Measurements from ENCODE around the gene MTOR.
"Not testable (repeated sequence)": the region's sequence is repeated elsewhere in the genome, so short reads cannot be mapped to it uniquely, and the experiment has no call there.

MTOR gene

GRCh38 chr1:11144570-11145256, 117.6 kb downstream of the MTOR start:
- no peak for DNase-seq

- DNase-seq = no peak
These were observed 118.4 kb downstream of the MTOR start for GRCh38 chr1:11143907-11144306.

DNA sequence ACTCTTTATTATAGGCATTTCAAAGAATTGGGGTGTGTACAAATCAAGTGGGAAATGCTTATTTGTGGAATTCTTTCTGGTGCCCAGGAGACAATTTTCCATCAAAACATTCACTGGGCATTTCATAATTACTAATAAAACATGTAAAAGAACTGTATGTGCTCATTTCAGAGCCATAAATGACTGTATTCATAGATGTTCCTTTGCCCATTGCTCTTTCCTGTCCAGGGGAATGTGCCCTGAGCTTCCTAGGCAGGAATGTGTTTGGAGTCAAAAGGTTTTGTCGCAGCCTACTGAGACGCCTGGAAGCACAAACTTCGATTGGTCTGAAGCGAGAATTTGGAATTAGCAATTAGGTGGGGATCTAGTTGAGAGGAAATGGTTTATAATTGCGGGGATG, 119.0 kb downstream of the MTOR start:
- DNase-seq = no peak

GRCh38 chr1:11142618-11143391, 119.5 kb downstream of the MTOR start:
- DNase-seq = no peak

DNA sequence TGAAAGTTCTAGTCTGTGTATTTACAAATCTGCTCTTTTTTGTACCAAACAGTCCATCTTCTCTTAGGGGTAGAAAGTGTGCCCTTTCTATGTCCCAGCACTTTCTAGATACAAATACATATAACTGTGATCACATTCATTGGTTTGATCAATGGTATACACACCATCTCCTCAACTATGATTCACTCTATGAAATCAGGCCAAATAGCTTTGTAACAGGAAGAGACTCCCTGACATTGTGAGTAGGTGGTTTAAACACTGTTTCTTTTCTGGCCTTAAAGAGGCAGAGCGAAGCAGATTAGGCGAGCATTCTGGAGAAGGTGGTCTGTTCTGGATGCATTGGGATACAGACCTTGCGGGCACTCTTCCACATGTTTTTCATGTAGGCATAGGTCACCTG, 123.4 kb downstream of the MTOR start:
- no peak for DNase-seq

- DNase-seq = no peak
These were observed 124.3 kb downstream of the MTOR start for GRCh38 chr1:11138029-11138428.

- DNase-seq = no peak
These were observed 127.5 kb downstream of the MTOR start for GRCh38 chr1:11134898-11135266.

DNA sequence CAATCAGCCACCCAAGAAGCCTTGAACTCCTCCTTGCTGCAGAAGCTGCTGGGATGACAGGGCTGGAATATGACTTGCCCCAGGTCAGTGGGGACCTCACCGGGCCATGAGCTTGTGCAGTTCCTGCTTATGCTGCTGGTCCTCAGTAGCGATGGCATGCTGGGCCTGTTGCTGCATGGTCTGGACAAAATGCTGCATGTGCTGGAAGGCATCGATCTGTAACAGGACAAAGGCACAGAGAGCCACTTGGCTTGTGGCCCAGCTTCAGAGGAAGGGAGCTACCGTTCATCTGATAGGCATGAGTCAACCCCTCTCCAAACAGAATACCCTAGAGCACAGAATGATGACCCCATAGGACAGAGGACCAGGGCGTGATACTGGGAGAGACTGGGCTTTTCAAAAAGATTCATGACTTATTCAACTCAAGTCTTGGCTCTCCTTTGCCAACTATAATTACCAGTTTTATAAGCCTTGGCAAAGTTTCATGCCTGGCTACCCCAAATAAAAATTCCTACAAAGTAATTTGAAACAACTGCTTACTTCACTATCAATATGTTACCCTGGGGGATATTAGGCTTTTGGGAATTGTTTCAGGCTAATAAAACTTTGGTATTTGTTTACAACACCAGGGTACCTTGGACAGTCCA, 128.0 kb downstream of the MTOR start:
- no peak for DNase-seq

GRCh38 chr1:11132563-11133293, 129.6 kb downstream of the MTOR start:
- DNase-seq = no peak

DNA sequence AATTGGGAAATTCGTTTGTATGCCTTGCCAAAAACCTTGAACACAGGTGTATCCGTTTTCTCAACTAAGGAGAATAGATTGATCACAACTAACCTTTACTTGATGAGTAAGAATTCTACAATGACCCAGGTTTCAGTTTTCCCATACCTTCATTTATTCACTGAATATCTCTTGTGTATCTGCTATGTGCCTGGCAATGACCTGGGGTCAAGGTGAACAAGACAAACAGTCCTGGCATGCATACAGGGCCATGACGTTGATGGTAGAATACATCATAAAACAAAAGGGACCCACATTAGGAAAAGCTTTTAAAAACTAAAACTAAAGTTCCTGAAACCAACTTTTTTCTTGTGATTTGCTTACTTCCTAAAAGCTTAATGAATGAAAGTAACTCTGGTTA, 130.5 kb downstream of the MTOR start:
- no peak for DNase-seq

DNA sequence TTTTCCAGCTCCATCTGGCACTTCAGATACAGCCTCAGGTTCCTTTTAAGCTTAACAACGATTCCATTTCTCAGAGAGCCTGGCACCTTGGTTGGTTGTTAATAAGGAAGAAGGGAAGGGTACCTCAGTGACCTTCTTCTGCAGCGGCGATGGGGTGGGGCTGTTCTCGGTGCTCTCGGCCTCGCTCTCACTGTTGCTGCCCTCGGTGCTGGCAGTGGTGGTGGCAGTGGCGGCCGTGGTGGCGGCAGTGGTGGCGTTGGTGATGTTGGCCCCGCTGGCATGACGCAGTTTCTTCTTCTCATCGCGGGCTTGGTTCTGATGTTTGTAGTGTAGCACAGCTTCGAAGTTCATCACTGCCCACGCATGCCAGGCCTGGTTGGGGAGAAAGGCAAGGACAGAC, 131.9 kb downstream of the MTOR start:
- no peak for DNase-seq

GRCh38 chr1:11129649-11130390, 132.5 kb downstream of the MTOR start:
- no peak for DNase-seq

- no peak for DNase-seq
These were observed 135.8 kb downstream of the MTOR start for GRCh38 chr1:11126569-11126968.

DNA sequence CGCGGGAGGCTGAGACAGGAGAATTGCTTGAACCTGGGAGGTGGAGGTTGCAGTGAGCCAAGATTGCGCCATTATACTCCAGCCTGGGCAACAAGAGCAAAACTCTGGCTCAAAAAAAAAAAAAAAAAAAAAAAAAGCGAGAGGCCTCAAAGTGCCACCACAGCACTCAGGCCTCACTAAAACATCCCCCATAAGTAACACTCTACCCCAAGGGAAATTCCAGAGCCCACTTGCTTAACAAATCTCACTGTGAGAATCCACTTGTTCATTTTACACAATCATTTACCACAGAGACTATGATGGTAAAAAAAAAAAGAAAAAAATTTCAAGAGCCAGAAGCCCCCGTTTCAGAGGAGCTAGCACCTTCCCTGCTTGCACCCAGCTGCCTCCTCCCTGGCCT, 136.4 kb downstream of the MTOR start:
- no peak for DNase-seq

DNA sequence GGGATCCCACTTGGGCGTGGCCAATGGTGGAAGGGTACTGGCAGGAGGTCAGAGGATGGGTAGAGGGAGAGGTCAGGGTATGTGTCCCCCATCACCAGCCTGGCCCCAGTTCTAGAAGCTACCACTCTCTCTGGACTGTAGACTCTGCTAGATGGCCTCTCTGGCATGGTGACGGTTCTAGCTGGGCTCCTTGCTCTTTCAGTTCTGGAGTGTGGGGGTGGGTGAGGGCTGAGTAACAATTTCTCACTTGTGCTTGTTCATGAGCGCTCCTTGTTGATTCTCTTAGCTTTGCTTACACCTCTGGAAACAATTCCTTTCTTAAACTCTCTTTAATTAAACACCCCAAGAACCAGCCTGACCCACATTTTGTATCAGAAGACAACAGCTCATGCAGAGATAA, 137.4 kb downstream of the MTOR start:
- no peak for DNase-seq

- no peak for DNase-seq
These were observed 146.0 kb downstream of the MTOR start for GRCh38 chr1:11116318-11116717.

DNA sequence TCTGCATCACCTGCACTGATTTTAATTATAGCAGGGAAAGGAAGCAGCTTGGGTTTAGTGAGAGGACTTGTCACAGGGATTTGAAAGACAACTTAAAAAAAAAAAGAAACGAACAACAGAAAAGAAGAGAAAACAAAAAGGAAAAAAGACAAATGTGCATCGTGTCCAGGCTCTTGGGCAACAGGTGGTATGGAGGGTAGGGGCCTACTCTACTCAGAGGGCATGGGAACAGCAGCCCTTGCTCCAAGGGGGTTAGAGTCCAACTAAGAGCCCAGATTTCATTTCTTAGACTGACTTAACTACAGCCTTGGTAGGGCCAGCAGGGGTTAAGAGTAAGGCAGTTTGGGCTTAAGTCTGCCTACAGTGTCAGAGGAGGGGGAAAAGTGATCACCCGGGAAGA, 147.4 kb downstream of the MTOR start:
- DNase-seq = no peak

DNA sequence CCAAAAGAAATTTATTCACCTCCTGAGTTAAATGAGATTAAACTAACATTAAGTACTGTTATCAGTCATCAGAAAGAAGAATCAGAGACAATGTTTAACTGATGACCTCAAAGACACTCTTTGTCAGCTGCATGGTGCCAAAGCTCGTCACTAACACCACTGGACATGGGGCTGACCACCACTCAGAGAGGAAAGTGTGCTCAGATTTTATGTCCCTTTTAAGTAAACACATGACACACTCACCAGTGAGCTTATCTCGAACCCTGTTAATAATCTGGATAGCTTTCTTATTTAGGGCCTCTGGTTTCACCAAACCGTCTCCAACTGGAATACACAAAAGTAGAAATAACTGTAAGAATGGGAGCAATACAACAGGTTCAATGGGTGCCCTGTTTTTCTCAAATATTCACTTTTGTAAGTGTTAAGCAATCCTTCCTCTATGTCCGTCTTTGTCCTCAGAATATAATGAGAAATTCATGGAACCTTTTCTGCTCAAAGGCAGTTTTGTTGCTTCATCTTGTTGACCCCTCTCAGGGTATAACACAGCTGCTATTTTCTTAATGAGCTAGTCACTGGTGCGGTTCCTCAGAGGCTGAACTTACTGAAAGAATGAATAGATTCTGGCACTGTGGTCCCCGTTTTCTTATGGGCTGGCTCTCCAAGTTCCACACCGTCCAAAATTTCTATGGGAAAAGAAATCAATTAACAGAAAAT, 153.1 kb downstream of the MTOR start:
- DNase-seq = no peak

- DNase-seq = no peak
These were observed 154.8 kb downstream of the MTOR start for GRCh38 chr1:11107599-11107998.

- no peak for DNase-seq
These were observed 156.8 kb downstream of the MTOR start for GRCh38 chr1:11105586-11105985.

DNA sequence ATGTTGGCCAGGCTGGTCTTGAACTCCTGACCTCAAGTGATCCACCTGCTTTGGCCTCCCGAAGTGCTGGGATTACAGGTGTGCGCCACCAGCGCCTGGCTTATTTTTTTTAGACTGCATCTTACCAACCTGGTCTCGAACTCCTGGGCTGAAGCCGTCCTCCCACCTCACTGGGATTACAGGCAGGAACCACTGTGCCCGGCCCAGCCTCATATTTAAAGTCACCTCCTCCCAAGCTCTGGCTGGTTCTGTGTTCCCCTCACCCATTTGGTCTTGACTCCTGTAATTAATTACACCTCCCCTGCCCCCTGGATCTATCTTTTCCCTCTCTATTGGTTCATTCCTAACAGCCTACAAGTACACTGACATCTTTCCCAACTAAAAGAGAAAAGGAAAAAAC, 161.0 kb downstream of the MTOR start:
- no peak for DNase-seq

- DNase-seq = not testable (repeated sequence)
These were observed 161.5 kb downstream of the MTOR start for GRCh38 chr1:11100806-11101205.

All from activated naive CD4-positive, alpha-beta T cell treated with Interleukin-2 at 50 U/mL for 16 hours (primary cell).